ELF-1 (cell line): ENCODE measurements around the gene HS6ST1.
"Not testable (repeated sequence)": the region's sequence is repeated elsewhere in the genome, so short reads cannot be mapped to it uniquely, and the experiment has no call there.

Experiments used
- DNase-seq: peaks from one replicate; pipeline ENCODE4 v3.0.0-alpha.2; 2016; ENCODE audit warnings: low read depth, low spot score

The HS6ST1 gene

GRCh38 chr2:128322715-128323554, 4.3 kb upstream of the HS6ST1 start:
- DNase-seq = peak; percentile 46

- peak; percentile 91 for DNase-seq
Measured at GRCh38 chr2:128321784-128322714, 3.4 kb upstream of the HS6ST1 start.

- DNase-seq = peak; percentile 2
Measured at GRCh38 chr2:128320906-128321771, 2.5 kb upstream of the HS6ST1 start.

- peak; percentile 5 for DNase-seq
Measured at GRCh38 chr2:128320192-128320905, 1.7 kb upstream of the HS6ST1 start.

GRCh38 chr2:128319631-128320191, 1.0 kb upstream of the HS6ST1 start:
- no peak for DNase-seq

- peak; percentile 15 for DNase-seq
Measured at GRCh38 chr2:128318245-128318644, 423 bp downstream of the HS6ST1 start.

DNA sequence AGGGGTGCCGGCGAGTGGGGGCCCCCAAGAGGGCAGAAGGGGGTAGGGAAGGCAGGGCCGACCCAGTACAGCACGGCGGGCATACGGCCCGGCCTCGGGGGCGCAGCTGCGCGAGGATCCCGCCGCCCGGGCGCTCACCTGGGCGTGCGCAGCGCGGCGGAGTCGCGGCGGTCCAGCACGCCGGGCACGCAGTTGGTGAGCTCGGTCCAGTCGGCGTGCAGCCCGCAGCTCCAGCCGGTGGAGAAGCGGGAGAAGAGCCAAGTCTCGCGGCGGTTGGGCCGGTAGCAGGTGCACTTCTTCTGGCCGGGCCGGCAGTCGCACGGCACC, 806 bp downstream of the HS6ST1 start:
- not testable (repeated sequence) for DNase-seq

DNA sequence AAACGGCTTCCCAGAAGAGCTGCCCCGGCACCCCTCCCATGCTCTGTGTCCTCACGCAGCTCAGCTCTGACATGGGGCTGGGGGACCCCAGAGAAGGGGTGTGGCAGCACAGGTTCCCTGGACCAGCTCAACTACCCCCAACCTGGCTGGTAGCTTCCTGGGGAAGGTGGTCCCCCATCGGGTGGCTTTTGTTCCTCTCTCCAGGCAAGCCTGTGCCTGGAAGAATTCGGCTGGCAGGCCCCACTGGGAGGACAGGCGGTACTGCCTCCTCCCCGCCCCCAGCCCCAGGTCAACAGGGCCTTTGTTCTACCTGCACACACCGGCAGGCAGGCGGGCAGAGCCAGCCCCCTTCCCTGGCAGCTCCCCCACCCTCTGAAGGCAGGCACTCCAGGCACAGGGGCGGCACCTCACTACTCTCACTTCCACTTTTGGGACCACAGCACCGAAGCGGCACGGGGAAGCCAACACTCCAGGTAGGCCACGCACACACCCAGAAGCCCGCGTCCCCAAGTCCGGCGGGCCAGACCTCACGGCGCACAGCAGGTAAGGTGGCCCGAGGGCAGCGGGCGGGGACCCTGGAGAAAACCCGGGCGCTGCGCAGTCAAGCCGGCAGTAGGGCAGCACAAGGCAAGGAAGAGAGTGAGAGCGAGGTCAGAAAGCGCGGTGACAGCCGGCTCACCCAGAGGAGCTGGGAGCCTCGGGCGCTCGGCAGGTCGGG, 1.3 kb downstream of the HS6ST1 start:
- peak; percentile 77 for DNase-seq

GRCh38 chr2:128316777-128317180, 1.9 kb downstream of the HS6ST1 start:
- DNase-seq = peak; percentile 39

DNA sequence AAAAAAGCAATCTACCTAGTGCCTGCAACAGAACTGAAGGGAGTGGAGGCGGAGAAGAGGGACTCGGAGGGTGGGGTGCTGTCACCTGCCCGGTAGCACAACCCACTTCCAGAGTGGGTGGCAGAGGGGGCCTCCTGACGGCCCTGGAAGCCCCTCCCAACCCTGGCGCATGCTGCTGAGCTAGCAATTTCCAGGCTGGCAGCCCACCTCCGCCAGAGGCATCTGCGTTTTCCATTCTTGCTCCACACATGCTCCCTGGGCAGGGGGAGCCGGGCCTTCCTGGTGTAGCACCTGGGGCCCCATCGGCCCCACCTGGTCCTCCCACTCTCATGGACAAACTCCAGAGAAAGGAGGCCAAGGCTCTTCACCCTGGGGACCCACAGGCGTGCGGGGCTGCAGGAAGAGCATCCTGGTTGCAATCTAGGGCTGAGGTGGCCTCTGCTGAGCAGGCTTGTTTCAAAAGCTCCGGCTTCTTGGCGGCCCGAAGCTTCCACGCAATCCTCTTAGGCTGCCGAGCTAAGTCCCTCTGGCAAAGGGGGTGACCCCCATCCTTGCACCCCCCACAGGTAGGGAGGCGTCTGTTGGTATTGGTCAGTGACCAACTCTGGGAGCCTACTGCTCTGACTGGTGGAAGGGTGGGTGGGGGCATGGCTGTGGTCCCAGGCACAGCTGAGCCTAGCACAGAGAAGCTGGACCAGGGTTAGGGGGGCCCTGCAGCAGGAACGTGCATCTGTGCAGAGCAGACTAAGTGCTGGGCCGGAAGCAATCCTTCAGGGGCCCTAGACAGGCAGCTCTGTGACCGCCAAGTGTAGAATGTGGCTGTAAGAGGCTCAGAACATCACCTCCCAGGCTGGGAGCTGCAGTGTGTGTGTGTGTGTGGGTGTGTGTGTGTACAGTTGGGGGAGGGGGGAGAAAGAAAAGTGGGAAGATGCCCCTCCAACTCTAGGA, 2.6 kb downstream of the HS6ST1 start:
- peak; percentile 18 for DNase-seq

GRCh38 chr2:128315122-128315828, 3.4 kb downstream of the HS6ST1 start:
- peak; percentile 6 for DNase-seq

- DNase-seq = peak; percentile 2
Measured at GRCh38 chr2:128314348-128315121, 4.1 kb downstream of the HS6ST1 start.

- no peak for DNase-seq
Measured at GRCh38 chr2:128313931-128314347, 4.7 kb downstream of the HS6ST1 start.

- DNase-seq = peak; percentile 35
Measured at GRCh38 chr2:128313091-128313836, 5.4 kb downstream of the HS6ST1 start.

- DNase-seq = peak; percentile 0
Measured at GRCh38 chr2:128312411-128312810, 6.3 kb downstream of the HS6ST1 start.

DNA sequence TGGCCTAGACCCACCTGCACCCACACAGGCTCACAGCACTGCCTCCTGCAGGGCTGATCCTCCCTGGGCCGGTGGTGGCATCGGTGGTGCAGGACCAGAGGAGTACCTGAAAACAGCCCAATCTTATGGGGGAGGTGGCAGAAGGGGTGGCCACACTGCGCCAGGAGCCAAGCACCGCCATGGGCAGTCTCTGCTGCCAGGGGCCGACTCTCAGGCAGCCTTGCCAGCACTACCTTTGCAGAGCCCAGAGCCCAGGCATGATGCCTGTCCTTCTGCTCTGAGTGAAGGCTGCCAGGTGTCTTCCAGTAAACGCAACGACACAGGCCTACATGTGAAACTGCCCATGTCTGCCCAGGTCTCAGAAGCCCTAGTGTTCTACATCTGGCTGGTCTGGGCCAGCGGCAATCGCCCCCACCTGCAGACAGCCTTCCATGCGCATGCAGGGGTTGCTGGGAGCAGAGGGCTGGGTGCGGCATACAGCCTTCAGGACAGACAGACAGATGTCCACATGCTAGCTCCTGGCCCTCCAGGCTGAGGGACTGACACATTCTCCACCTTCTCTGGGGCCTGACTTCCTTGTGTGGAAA, 6.8 kb downstream of the HS6ST1 start:
- DNase-seq = peak; percentile 1
